ENCODE measurements around the gene MFSD2A.

DNA sequence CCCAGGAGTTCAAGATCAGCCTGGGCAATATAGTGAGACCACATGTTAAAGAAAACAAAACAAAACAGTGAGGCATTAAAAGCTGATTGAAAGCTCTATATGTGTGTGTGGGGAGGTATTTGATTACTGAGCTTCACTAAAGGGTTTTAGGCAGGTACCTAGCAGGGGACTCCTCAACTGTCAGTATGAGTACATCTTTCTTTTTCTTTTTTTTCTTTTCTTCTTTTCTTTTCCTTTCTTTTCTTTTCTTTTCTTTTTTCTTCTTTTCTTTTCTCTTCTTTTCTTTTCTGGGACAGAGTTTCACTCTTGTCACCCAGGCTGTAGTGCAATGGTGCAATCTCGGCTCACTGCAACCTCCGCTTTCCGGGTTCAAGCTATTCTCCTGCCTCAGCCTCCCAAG lies 44.7 kb upstream of the MFSD2A start:
- no peak for TF ChIP-seq EZH2phosphoT487 (IDR thresholded peaks at IDR 0.05; ENCODE audit: borderline replicate concordance)
- TF ChIP-seq, protein P1, sequence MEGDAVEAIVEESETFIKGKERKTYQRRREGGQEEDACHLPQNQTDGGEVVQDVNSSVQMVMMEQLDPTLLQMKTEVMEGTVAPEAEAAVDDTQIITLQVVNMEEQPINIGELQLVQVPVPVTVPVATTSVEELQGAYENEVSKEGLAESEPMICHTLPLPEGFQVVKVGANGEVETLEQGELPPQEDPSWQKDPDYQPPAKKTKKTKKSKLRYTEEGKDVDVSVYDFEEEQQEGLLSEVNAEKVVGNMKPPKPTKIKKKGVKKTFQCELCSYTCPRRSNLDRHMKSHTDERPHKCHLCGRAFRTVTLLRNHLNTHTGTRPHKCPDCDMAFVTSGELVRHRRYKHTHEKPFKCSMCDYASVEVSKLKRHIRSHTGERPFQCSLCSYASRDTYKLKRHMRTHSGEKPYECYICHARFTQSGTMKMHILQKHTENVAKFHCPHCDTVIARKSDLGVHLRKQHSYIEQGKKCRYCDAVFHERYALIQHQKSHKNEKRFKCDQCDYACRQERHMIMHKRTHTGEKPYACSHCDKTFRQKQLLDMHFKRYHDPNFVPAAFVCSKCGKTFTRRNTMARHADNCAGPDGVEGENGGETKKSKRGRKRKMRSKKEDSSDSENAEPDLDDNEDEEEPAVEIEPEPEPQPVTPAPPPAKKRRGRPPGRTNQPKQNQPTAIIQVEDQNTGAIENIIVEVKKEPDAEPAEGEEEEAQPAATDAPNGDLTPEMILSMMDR (conservative IDR thresholded peaks at IDR 0.05; ENCODE audit: low read length), result no peak

Measured in Loucy (cell line).